Measurements from ENCODE around the gene SNRPD2.

- TF ChIP-seq CTCF (IDR thresholded peaks at IDR 0.05) (peak in 3 of 4 experiments; percentile 93 to 97 (median 97)), POLR2AphosphoS5 (IDR thresholded peaks at IDR 0.05) (peak; percentile 7)
Measured at GRCh38 chr19:45681391-45682015, 10.2 kb downstream of the SNRPD2 start.

Measured in gastroesophageal sphincter (tissue), 3 donors.